ENCODE results near the gene AMH. TPM values are rescaled to one million over a fixed set of nuclear protein-coding genes. Genes with fewer than 3 reads are reported as not detected.

AMH gene
- total and polyA plus RNA-seq, 2 of the 13 experiments (the other 11 are each of a cell fraction or from before 2014, with no cell fraction given), result 0.03 to 0.18 TPM

DNA sequence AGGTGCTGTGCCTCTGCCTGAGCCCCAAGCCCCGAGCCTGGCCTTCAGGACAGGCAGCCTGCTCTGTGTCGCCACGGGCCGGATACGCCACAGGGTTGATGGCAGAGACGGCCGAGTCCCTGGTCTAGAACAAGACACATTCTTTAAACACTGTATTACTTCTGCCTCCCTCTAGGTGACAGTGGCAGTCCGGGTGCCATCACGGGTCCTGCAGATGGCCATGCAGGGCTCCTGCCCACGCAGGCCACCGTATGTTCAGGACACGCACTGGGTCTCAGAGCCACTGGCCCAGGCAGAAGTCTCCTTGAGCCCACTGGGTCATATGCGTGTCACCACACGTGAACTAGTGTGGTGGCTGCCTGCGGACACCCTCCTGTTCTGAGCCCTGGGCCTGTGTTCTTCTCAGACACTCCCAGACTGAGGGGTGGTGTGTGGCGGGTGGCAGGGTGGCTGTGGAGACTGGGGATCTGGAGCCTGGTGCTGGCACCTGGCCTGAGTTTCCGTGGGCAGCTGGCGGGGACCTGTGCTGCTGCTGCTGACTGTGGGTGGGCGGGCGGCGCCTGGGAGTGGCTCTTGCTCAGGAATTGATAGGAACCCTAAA, 17.4 kb upstream of the AMH start (continued):
- TF ChIP-seq ZMAT3 (CRISPR knock-in tag; conservative IDR thresholded peaks at IDR 0.05) (no peak), MAZ (IDR thresholded peaks at IDR 0.05; ENCODE audit: borderline replicate concordance, low read depth, low read length) (no peak), MAZ (CRISPR knock-in tag; IDR thresholded peaks at IDR 0.05; ENCODE audit: low read depth) (no peak), HNRNPL (IDR thresholded peaks at IDR 0.05; ENCODE audit: low read depth, low read length) (0 out of 2 replicates have a peak, but pooled peaks have one; percentile 50), GZF1 (CRISPR knock-in tag; IDR thresholded peaks at IDR 0.05) (no peak), ZNF230 (CRISPR knock-in tag; IDR thresholded peaks at IDR 0.05) (no peak), PCBP2 (optimal IDR thresholded peaks at IDR 0.05; ENCODE audit: low read depth, low read length, poor library complexity, severe bottlenecking) (no peak), THYN1 (CRISPR knock-in tag; IDR thresholded peaks at IDR 0.05; ENCODE audit: borderline replicate concordance, low read depth) (no peak), ETV6 (CRISPR knock-in tag; conservative IDR thresholded peaks at IDR 0.05) (no peak), TP53 (CRISPR knock-in tag; conservative IDR thresholded peaks at IDR 0.05) (no peak), ZNF180 (CRISPR knock-in tag; IDR thresholded peaks at IDR 0.05; ENCODE audit: borderline replicate concordance, low read depth) (no peak), ZNF746 (CRISPR knock-in tag; IDR thresholded peaks at IDR 0.05) (no peak), RBAK (CRISPR knock-in tag; IDR thresholded peaks at IDR 0.05) (no peak), ZNF589 (CRISPR knock-in tag; conservative IDR thresholded peaks at IDR 0.05) (no peak), U2AF1 (optimal IDR thresholded peaks at IDR 0.05; ENCODE audit: low read depth, low read length) (no peak), ZNF83 (CRISPR knock-in tag; IDR thresholded peaks at IDR 0.05; ENCODE audit: borderline replicate concordance) (no peak), RAD21 (CRISPR knock-in tag; IDR thresholded peaks at IDR 0.05) (0 out of 2 replicates have a peak, but pooled peaks have one; percentile 34), DNMT1 (CRISPR knock-in tag; IDR thresholded peaks at IDR 0.05) (0 out of 2 replicates have a peak, but pooled peaks have one; percentile 34), ZNF619 (CRISPR knock-in tag; IDR thresholded peaks at IDR 0.05) (no peak), MTA1 (CRISPR knock-in tag; IDR thresholded peaks at IDR 0.05; ENCODE audit: borderline replicate concordance) (peak; percentile 35; the same call in 1 of the 2 replicates), CBX2 (IDR thresholded peaks at IDR 0.05; ENCODE audit: low read depth, low read length) (no peak), CBX2 (CRISPR knock-in tag; IDR thresholded peaks at IDR 0.05; ENCODE audit: low read depth) (no peak), ZNF878 (CRISPR knock-in tag; IDR thresholded peaks at IDR 0.05) (no peak), FLYWCH1 (CRISPR knock-in tag; IDR thresholded peaks at IDR 0.05) (no peak), SPEN (CRISPR knock-in tag; IDR thresholded peaks at IDR 0.05; ENCODE audit: low read depth) (no peak), SSRP1 (CRISPR knock-in tag; IDR thresholded peaks at IDR 0.05) (peak; percentile 73; the same call in 1 of the 2 replicates), ZNF234 (CRISPR knock-in tag; conservative IDR thresholded peaks at IDR 0.05) (no peak), ZNF672 (CRISPR knock-in tag; IDR thresholded peaks at IDR 0.05) (no peak), ZNF766 (CRISPR knock-in tag; IDR thresholded peaks at IDR 0.05; ENCODE audit: borderline replicate concordance) (no peak), TCF7 (IDR thresholded peaks at IDR 0.05; ENCODE audit: low read depth) (no peak), ZBTB8A (CRISPR knock-in tag; IDR thresholded peaks at IDR 0.05; ENCODE audit: borderline replicate concordance, low read depth) (no peak), ZNF24 (IDR thresholded peaks at IDR 0.05) (no peak), RXRB (CRISPR knock-in tag; IDR thresholded peaks at IDR 0.05; ENCODE audit: borderline replicate concordance) (no peak)
- TF ChIP-seq, protein P1, sequence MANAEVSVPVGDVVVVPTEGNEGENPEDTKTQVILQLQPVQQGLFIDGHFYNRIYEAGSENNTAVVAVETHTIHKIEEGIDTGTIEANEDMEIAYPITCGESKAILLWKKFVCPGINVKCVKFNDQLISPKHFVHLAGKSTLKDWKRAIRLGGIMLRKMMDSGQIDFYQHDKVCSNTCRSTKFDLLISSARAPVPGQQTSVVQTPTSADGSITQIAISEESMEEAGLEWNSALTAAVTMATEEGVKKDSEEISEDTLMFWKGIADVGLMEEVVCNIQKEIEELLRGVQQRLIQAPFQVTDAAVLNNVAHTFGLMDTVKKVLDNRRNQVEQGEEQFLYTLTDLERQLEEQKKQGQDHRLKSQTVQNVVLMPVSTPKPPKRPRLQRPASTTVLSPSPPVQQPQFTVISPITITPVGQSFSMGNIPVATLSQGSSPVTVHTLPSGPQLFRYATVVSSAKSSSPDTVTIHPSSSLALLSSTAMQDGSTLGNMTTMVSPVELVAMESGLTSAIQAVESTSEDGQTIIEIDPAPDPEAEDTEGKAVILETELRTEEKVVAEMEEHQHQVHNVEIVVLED (CRISPR knock-in tag; IDR thresholded peaks at IDR 0.05; ENCODE audit: borderline replicate concordance), result no peak

Measured in HepG2 (cell line).